ENCODE measurements around the gene PCDHA11.

GRCh38 chr5:140857177-140857986 is 11.4 kb upstream of the PCDHA11 start:
- no peak for TF ChIP-seq EZH2phosphoT487 (IDR thresholded peaks at IDR 0.05; ENCODE audit: low read depth)
- TF ChIP-seq, protein P1, sequence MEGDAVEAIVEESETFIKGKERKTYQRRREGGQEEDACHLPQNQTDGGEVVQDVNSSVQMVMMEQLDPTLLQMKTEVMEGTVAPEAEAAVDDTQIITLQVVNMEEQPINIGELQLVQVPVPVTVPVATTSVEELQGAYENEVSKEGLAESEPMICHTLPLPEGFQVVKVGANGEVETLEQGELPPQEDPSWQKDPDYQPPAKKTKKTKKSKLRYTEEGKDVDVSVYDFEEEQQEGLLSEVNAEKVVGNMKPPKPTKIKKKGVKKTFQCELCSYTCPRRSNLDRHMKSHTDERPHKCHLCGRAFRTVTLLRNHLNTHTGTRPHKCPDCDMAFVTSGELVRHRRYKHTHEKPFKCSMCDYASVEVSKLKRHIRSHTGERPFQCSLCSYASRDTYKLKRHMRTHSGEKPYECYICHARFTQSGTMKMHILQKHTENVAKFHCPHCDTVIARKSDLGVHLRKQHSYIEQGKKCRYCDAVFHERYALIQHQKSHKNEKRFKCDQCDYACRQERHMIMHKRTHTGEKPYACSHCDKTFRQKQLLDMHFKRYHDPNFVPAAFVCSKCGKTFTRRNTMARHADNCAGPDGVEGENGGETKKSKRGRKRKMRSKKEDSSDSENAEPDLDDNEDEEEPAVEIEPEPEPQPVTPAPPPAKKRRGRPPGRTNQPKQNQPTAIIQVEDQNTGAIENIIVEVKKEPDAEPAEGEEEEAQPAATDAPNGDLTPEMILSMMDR (IDR thresholded peaks at IDR 0.05; ENCODE audit: low read depth, low read length): no peak

All from OCI-LY3 (cell line).